Measurements from ENCODE around the gene HSPA4.

GRCh38 chr5:133129950-133130349, 78.1 kb downstream of the HSPA4 start:
- TF ChIP-seq CTCF (IDR thresholded peaks at IDR 0.05) (no peak), POLR2A (IDR thresholded peaks at IDR 0.05) (no peak)

All from prostate gland (tissue), 2 donors.